Neural progenitor cell (in vitro differentiated cells): ENCODE results near the gene STK26. TPM values are rescaled to one million over a fixed set of nuclear protein-coding genes. Genes with fewer than 3 reads are reported as not detected.

Experiments used
- DNase-seq: peaks from one replicate; pipeline ENCODE4 v3.0.0-alpha.2; 2016; ENCODE audit warnings: low spot score
- H2AFZ ChIP-seq: fragments of 200-600 bp; sonication (generic); replicated peaks from 2 replicates; pipeline ENCODE4 v1.6.1; 2016; ENCODE audit warnings: antibody characterized with exemption
- H3F3A ChIP-seq: fragments of 200-600 bp; sonication (generic); 2 replicates; pipeline ENCODE4 v1.6.1; 2016; ENCODE audit warnings: antibody characterized with exemption, low read depth
- H3K27ac ChIP-seq: fragments of 200-600 bp; sonication (generic); 2 replicates; pipeline ENCODE4 v1.5.1; 2016; ENCODE audit warnings: mild to moderate bottlenecking
- H3K27me3 ChIP-seq: fragments of 200-600 bp; sonication (generic); 2 replicates; pipeline ENCODE4 v1.6.1; 2016; ENCODE audit warnings: mild to moderate bottlenecking, moderate library complexity
- H3K36me3 ChIP-seq: fragments of 200-600 bp; sonication (generic); 2 replicates; pipeline ENCODE4 v1.5.1; 2016
- H3K4me1 ChIP-seq: fragments of 200-600 bp; sonication (generic); 2 replicates; pipeline ENCODE4 v1.6.1; 2016; ENCODE audit warnings: mixed run types
- H3K4me2 ChIP-seq: fragments of 200-600 bp; sonication (generic); 2 replicates; pipeline ENCODE4 v1.6.1; 2016
- H3K4me3 ChIP-seq: fragments of 200-600 bp; sonication (generic); 2 replicates; pipeline ENCODE4 v1.5.1; 2016
- H3K79me2 ChIP-seq: fragments of 200-600 bp; sonication (generic); 2 replicates; pipeline ENCODE4 v1.6.1; 2016; ENCODE audit warnings: low read depth
- H3K9ac ChIP-seq: fragments of 200-600 bp; sonication (generic); 2 replicates; pipeline ENCODE4 v1.6.1; 2016
- H3K9me3 ChIP-seq: fragments of 200-600 bp; sonication (generic); 2 replicates; pipeline ENCODE4 v1.5.1; 2016; ENCODE audit warnings: low read depth
- H4K20me1 ChIP-seq: fragments of 200-600 bp; sonication (generic); 2 replicates; pipeline ENCODE4 v1.6.1; 2016; ENCODE audit warnings: low read depth
- H3K27ac Mint-ChIP-seq: 3 replicates; pipeline ENCODE4 v1.8.0; 2021; ENCODE audit warnings: mixed read lengths
- H3K27me3 Mint-ChIP-seq: 2 replicates; pipeline ENCODE4 v1.8.0; 2022; ENCODE audit warnings: low read depth, mild to moderate bottlenecking, inconsistent platforms, moderate library complexity, mixed read lengths; ENCODE audit not compliant: insufficient read depth
- H3K36me3 Mint-ChIP-seq: 3 replicates; pipeline ENCODE4 v1.8.0; 2021; ENCODE audit warnings: mixed read lengths
- H3K4me1 Mint-ChIP-seq: 3 replicates; pipeline ENCODE4 v1.8.0; 2021; ENCODE audit warnings: mixed read lengths
- H3K4me3 Mint-ChIP-seq: 3 replicates; pipeline ENCODE4 v1.8.0; 2021; ENCODE audit warnings: mild to moderate bottlenecking, moderate library complexity, mixed read lengths
- H3K9me3 Mint-ChIP-seq: 3 replicates; pipeline ENCODE4 v1.8.0; 2020; ENCODE audit warnings: mixed read lengths
- CTCF ChIP-seq: fragments of 200-600 bp; sonication (generic); IDR thresholded peaks from 2 replicates; pipeline ENCODE4 v1.5.1; 2017; ENCODE audit warnings: antibody characterized with exemption, mild to moderate bottlenecking
- EZH2 ChIP-seq: fragments of 200-600 bp; sonication (generic); IDR thresholded peaks from 2 replicates; pipeline ENCODE4 v1.6.1; 2017; ENCODE audit warnings: antibody characterized with exemption, mild to moderate bottlenecking, moderate library complexity
- EZH2phosphoT487 ChIP-seq: fragments of 200-600 bp; sonication (generic); IDR thresholded peaks from 2 replicates; pipeline ENCODE4 v1.6.1; 2017; ENCODE audit warnings: antibody characterized with exemption
- total RNA-seq: library from RNA; depleted of rRNA; stranded (reverse); fragments of >200 nt; gene quantifications from 2 replicates; pipeline ENCODE4 v1.2.3, GENCODE V29; 2015; ENCODE audit warnings: low replicate concordance

The STK26 gene
- total RNA-seq, 1 donor from 2014 or later, result 182 TPM

GRCh38 chrX:132119283-132119682 is 96.2 kb downstream of the STK26 start:
- Mint-ChIP-seq H3K27ac (peak overlapping the region; percentile 78), H3K9me3 (no peaks in the 10 kb centered on the region), H3K4me3 (no peak overlapping the region), H3K27me3 (peaks cover 4% of the 10 kb centered on the region), H3K36me3 (no peaks in the 10 kb centered on the region), H3K4me1 (peaks cover 26% of the 10 kb centered on the region)
- peak; percentile 22 for DNase-seq
- Histone ChIP-seq H3K36me3 (no peaks in the 10 kb centered on the region), H3K4me1 (peaks cover 7% of the 10 kb centered on the region), H3K9ac (no peak overlapping the region), H3K27ac (no peak overlapping the region), H3K4me3 (no peak overlapping the region), H3K27me3 (no peaks in the 10 kb centered on the region), H3F3A (peaks cover 17% of the 10 kb centered on the region), H2AFZ (no peak overlapping the region), H3K4me2 (peak overlapping the region; percentile 15), H3K9me3 (no peaks in the 10 kb centered on the region), H4K20me1 (no peaks in the 10 kb centered on the region), H3K79me2 (no peaks in the 10 kb centered on the region)
- TF ChIP-seq EZH2, result no peak
- TF ChIP-seq EZH2phosphoT487, result no peak

- TF ChIP-seq EZH2, result no peak
- TF ChIP-seq EZH2phosphoT487, result no peak
- TF ChIP-seq CTCF, result no peak
- H3K4me2 ChIP-seq, result peak overlapping the region; percentile 15
- H3K79me2 ChIP-seq, result no peaks in the 10 kb centered on the region
- no peak overlapping the region for H3K4me3 ChIP-seq
- Mint-ChIP-seq H3K27ac (peak overlapping the region; percentile 92), H3K4me1 (peaks cover 26% of the 10 kb centered on the region), H3K4me3 (no peak overlapping the region), H3K36me3 (no peaks in the 10 kb centered on the region), H3K9me3 (no peaks in the 10 kb centered on the region), H3K27me3 (peaks cover 4% of the 10 kb centered on the region)
- H3K27ac ChIP-seq, result peak overlapping the region; percentile 29
- no peaks in the 10 kb centered on the region for H3K36me3 ChIP-seq
- no peak overlapping the region for H2AFZ ChIP-seq
- no peaks in the 10 kb centered on the region for H3K9me3 ChIP-seq
- H3F3A ChIP-seq, result peaks cover 17% of the 10 kb centered on the region
- H4K20me1 ChIP-seq, result no peaks in the 10 kb centered on the region
- H3K9ac ChIP-seq, result no peak overlapping the region
- no peaks in the 10 kb centered on the region for H3K27me3 ChIP-seq
- DNase-seq, result peak; percentile 48
- peaks cover 7% of the 10 kb centered on the region for H3K4me1 ChIP-seq
Measured at GRCh38 chrX:132119821-132120515, 96.9 kb downstream of the STK26 start.

GRCh38 chrX:132120913-132121312 is 97.8 kb downstream of the STK26 start:
- Mint-ChIP-seq H3K27me3 (peaks cover 4% of the 10 kb centered on the region), H3K36me3 (no peaks in the 10 kb centered on the region), H3K9me3 (no peaks in the 10 kb centered on the region), H3K27ac (no peak overlapping the region), H3K4me1 (peaks cover 26% of the 10 kb centered on the region), H3K4me3 (no peak overlapping the region)
- no peak overlapping the region for H3K4me3 ChIP-seq
- H4K20me1 ChIP-seq, result no peaks in the 10 kb centered on the region
- H3K27me3 ChIP-seq, result no peaks in the 10 kb centered on the region
- H3F3A ChIP-seq, result peaks cover 17% of the 10 kb centered on the region
- no peak overlapping the region for H2AFZ ChIP-seq
- DNase-seq, result no peak
- no peaks in the 10 kb centered on the region for H3K36me3 ChIP-seq
- no peaks in the 10 kb centered on the region for H3K9me3 ChIP-seq
- peaks cover 7% of the 10 kb centered on the region for H3K4me1 ChIP-seq
- no peak overlapping the region for H3K9ac ChIP-seq
- no peak overlapping the region for H3K4me2 ChIP-seq
- no peak for TF ChIP-seq CTCF
- no peak for TF ChIP-seq EZH2phosphoT487
- no peak for TF ChIP-seq EZH2
- no peak overlapping the region for H3K27ac ChIP-seq
- no peaks in the 10 kb centered on the region for H3K79me2 ChIP-seq

Other genes starting within 250 kb of the STK26 start
- gene FRMD7, start 104.7 kb downstream of the STK26 start, total RNA-seq, result not detected in 2 replicates
- 24.6 and 43.8 TPM in 2 replicates for gene RAP2C, start 196.1 kb downstream of the STK26 start, total RNA-seq